SK-N-DZ (cell line): ENCODE measurements around the gene HOXB3. TPM values are rescaled to one million over a fixed set of nuclear protein-coding genes. Genes with fewer than 3 reads are reported as not detected.
A peak's percentile ranks its signal among the peaks of the same experiment; 100 is the strongest.

Source experiments
- DNase-seq: peaks from one replicate; pipeline ENCODE4 v3.0.0-alpha.2; 2015; ENCODE audit warnings: low spot score
- polyA plus RNA-seq, 2 experiments: library from polyadenylated mRNA; depleted of rRNA; stranded (reverse); fragments of >200 nt; gene quantifications; 2 replicates each; pipeline ENCODE4 v1.2.3, GENCODE V29; 2014

HOXB3 gene
- polyA plus RNA-seq (2014; cell fraction: cytosol; rRNA removed) = not detected in 2 replicates
- polyA plus RNA-seq (2014; cell fraction: nucleus; rRNA removed) = not detected in 2 replicates

DNA sequence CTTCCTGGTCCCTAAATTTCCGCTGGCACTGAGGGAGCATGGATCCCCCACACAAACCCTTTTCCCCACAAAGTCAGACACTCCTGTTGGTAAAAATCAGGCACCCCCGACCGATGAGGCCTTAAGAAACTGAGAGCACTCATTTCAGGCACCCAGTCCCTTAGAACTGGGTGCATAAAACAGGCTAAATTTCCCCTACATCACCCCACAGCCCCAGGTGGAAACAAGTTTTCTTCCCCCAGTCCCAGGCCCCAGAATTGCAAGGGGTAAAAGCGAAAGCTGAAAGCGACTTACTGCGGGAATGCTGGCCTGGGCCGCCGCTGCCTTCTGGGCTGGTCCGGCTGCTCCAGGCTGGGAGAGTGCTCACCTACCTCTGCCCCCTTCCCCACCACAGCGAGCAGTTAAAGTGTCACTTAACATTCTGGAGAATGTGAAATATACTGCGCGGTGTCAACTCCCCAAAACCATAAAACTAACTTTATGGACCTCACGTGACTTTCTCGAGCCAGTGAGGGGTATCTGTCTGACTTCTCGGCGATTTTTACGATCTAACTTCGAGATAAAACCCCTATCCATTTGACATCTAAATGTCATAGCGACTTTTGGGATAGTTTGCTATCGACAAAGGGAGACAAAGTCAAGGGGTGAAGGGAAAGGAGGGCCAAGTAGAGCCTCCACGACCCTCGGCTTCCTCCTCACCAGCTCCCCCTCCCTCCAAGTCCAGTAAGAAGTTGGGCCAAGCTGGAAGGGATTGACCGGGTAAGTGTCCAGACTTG, at the start of gene HOXB3:
HOXB3 (minus strand) TSS at position 411 of the 776 bp plus-strand sequence. CDS start 37,767 bp downstream, outside the sequence.
- no peak for DNase-seq

DNA sequence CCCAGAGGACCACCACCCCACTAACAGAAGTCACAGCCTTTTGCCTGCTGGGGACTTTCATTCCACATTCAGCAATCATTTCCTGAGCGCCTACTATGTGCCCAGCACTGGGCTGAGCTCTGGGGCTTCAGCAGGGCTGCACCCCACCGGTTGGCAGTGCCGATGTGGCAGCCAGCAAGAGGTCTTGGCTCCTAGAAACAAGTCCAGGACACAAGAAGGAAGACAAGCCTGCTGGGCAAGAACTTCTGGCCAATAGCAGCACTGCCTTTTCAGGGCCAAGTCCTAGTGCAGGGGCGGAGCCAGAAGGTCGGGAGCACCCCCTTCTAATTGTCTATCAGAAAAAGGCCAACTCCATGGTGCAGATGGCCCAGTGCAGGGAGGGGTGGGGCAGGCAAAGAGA, 49.1 kb upstream of the HOXB3 start:
- no peak for DNase-seq

DNA sequence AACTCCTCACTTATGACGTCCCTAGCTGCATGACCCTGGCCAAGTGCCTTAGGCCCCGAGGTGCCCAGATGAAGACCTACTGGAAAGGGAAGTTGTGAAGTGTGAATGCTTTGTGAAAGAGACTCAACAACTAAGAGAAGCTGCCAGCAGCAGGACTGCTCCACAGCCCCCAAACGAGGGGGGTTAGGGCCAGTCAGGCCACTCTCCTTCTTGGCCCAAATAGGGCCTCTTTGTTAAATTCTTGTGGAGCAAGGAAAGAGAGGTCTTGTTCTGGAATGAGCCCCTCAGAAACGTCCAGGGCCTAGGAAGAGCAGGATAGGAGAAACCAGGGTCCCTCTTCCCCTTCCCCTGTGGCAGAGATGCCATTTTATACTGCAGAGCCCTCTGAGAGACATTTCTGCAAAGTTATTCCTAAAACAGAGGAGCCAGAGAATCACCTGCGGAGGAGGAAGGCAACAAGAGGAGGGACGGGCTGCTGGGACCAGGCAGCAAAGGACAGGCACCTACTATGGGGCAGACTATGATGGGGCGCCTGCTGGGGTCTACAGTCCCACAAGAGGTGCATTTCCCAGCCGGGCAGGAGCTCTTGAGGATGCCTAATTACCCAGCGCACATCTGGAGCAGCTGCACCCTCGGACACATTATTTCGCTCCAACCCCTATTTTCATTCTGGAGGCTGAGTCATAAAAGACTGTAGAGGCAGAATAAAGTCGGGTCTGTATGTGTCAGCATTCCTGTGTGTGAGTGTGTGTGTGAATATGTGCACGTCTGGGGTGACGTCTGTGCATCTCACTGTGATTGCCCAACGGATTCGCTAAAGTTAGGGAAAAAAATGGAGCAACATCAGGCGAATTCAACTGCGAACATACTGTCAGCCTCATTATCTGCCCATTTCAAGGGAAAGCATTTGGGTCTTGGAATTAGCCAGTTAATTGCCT, 47.6 kb upstream of the HOXB3 start:
- DNase-seq = no peak

DNA sequence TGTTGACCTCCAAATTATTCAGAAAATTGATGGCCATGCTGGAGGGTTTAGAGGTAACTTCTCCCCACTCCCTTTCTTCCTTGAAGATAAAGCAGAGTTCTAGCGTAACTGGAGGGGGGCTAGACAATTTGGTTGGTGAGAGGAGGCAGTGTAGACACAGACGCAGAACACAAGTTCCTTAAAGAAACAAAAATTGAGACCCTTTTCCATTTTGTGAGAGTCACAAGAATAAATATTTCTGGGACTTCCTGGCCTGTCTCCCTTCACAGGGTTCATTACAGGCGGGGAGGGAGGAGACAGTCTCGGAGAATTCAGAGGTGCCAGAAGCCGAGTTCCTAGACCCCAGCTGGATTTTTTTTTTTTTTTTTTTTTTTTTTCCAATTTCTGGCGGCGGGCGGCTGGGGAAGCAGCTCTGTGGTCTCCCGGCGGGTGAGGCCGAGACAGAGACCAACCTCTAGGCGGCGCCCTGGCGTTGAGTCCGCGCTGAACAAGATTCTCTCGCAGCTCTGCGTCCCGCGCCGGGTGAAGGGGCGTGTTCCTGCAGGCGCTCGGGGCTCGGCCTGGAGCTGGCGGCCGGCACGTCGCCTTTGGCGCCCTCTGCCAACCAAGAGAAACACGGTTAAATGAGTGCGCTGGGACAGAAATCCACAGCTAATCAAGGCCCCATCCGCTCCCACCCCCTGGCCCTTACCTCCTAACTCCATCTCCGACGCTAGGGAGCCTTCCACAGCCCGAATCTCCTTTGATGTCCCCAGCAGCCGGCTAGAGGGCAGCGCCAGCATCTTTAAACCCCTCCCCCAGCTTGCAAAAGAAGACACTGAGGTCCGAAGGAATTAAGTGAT, 46.4 kb upstream of the HOXB3 start:
- peak; percentile 82 for DNase-seq

DNA sequence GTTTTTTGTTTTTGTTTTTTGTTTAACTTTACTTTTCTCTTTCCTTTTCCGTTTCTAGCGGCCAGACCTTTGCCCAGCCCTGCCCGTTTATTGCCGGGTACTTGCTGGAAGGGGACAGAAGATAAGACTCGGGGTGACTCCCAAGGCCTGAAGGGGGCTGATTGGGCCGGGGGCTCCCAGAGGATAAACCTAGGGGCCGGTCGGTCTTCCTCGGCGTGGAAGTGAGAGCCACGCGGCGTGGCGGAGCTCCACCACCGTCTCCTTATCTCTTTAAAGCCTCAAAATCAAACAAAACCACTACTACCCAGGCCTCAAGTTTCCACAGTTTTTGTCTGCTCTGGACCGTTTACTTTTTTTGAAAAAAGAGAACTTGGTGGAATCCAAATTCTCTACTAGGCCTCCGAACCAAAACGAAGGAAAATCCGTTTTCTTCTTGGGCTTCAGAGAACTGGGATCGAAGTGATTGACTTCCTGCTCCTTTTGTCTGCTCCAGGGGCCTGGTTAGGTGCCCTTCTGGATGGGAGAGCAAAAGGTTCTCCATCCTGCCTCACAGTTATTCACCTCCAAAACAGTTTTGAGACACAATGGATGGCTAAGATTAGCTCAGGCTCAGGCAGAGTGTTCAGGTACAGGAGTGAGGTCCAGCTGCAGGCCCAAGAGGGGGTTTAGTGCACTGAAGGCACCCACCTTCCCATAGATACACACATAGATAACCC, 44.6 kb upstream of the HOXB3 start:
- DNase-seq = no peak

DNA sequence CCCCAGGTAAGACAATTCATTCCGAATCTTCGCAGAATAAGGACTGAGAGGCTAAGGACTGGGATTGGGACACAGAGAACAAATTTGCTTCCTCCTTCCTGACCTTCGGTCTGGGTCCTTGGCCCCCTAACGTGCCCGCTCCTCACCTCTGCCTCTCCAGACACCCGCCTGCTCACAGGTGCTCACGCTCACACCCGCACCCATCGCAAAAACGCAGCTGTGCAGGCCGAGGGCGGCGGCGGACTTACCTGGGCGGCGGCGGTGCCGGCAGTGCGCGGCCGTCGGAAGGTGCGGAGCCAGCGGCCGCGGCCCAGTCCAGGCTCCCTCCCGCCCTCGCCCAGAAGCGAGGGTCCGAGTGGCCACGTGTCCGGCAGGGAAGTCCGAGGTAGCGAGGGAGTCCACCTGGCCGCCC, 43.2 kb upstream of the HOXB3 start:
- no peak for DNase-seq

DNA sequence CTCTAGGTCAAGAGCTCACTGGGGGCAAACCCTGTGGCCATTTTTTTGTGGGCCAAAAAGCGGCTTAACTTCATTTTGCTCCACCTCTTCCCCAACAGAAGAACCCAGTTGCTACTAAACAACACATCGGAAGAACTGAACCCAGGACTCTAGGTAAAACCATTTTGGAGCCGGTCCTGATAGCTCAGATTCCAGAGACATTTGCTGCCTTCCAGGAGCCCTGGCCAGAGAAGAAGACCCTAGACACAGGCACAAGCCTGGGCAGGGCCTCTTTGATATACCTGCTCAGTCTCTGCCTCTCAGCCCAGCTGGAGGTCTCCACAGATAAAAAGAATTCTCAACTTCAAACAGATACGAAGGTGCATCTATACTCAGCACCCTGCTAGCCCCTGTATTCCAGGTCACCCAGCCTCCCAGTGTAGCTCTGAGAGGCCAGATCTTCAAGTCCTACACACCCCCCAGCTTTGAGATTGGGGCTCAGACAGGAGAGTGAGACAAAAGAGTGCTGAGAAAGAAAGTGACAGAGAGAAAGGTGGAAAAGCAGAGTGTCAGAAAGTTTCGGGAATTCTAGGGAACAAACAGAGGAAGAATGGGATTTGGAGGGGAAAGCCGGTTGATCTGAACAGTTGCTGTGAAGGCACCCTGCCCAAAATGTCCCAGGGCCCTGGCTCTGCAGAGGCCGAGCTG, 42.7 kb upstream of the HOXB3 start:
- DNase-seq = no peak

DNA sequence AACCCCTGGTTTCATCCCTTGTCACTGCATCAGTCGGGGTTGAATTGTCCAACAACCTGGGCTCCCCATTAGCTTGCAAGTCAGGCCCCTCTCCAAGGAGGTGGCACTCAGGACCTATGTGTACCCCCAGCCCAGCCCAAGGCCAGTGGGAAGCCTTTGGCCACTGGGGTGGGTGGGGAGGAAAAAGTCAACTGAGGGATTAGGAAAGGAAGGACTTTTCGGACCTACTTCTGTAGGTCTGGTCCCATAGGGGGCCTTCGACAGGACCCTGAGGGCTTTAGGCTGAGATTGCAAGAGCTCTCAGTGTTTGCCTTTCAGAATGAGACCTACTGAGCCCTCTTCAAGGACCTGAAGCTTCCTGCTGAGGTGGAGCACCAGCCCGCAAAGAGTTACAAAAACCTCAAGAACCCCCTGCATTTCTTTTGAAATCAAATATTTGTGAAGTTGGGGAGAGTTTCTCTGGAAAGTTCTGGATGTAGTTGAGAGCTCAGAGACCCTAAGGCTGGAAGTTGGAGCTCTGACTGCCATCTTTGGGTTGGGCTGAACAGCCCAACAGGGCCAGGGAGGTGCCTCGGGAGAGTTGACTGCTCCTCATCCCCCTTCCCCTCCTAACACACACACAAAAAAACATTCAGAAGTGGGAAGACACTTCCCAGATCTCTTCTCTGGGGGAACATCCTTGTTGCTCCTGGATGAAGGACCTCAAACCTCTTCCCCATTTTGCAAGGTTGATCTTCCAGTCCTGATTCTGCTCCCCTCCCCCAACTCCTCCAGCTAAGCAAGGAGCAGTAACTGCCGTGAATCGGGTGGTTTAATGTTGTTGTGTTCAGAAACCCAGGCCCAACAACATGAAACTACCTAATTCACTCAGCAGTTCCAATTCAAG, 41.9 kb upstream of the HOXB3 start:
- DNase-seq = no peak

DNA sequence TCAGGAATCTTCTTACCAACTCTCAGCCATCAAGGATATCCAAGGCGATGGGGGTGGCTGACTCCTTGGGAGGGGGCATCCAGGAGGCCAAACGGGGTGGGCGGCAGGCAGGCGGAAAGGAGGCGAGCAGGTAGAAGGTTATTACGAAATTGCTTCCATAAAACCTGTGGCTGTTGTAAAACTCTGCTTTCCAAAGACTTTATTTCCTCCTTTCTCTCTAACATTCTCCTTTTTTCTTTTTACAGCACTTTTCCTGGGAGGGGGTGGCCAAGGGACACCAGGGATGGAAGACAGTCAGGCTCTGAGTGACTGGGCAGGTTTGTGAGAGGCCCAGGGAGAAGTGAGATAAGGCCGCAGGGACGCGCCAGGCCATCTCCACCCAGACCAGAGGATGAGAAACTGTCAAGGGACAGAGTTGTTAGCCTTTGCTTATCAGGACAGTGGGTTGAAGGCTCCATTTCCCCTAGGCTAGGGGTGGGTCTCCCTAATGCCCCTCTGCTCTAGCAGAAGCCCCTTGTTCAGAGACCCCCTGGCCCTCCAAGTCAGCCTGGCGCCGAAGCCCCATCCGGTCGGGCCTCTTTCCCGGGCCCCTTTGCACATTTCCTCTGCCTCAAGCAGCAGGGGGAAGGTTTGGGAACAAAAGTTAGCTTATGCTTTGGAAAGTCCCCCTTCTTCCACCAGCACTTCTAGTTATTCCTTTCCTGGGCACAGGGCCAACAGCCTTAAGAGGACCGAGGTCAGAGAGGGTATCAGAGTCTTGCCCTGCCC, 41.1 kb upstream of the HOXB3 start:
- no peak for DNase-seq

DNA sequence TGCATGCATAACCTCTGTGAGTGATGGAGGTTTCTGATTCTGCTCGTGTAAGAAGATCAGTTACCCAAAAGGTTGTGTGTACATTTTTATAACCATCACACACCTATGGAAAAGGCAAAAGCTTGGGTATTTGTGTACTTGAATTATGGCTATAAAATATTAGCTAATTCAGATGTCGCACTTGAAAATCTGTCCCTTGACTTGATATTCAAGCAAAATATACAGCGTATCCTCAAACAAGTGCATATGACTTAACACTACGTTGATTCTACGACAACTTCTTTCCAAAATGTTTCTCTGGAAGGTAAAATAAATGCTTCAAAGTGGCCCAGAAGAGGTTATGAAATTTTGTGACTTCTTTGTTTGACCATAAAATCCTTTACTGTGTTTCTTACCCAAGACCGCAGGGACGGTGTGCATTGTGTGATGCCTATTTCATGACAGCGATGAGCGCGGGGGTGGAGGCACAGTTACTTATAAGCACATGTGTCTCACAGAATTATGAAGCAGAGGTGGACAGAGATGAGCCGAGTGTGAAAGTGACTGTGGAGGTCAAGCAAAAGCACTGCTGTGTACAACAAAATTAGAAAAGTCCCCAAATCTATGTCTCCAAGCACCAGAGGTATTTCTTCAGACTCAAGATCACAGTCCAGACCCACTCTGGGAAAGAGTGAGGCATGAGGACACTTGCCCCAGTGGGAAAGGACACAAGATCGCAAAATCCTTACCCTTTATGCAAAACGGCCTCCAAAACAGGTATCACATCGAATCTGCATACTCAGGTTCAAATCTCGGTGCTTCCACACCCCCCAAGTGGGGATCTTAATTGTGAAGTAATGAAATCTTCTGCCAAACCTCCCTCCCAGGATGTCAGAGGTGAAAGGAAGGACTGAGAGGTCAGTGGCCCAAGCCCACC, 40.2 kb upstream of the HOXB3 start:
- DNase-seq = no peak

DNA sequence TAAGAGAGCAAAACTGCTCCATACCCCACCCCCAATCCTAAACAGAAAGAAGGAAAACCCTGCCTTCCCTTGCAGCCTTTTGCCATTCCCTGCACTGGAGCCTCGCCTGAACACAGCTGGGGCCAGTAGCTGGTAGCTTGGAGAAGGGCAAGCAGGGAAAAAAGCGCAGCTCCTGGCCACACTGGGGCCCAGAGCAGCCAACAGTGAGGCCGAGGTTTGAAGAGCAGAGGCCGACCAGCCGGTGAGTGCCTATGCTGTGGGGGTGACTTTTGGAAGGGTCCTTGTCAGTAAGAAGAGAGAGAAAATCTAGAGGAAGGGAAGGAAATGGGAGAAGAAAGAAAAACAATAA, 39.3 kb upstream of the HOXB3 start:
- no peak for DNase-seq

DNA sequence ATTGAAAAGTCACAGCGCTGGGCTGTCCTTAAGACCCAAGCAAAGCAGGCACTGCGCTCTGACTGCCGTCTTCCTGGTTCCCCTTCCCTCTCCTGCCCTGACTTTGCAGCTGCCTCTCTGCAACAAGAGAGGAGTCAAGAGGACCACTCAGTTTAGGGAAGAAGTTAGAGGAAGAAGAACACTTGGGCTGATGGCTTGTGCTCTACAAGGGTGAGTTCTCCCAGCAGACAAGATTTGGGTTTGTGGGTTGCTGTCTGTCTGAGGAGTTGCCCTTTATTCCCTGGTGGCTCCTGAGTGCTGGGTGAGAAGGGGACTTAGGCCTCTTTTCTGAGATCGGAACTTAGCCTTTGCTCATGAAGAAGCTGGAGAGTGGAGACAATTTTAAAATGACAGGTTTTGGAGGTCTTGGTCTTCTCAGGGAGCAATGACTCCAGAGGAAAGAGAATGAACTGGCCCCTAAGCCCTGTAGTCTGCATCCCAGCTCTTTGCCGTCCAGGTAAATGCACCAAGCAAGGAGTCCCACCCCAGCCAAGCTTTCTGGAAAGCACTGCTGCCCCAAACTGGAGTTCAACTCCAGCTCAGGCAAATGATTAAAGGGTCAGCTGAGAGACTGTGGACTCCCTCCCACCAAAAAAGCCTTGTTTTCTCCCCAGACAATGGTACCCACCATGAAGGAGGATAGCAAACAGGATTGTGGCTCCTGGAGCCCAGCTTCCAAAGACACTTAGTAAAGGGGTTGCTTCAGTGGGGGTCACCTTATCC, 38.8 kb upstream of the HOXB3 start:
- no peak for DNase-seq

DNA sequence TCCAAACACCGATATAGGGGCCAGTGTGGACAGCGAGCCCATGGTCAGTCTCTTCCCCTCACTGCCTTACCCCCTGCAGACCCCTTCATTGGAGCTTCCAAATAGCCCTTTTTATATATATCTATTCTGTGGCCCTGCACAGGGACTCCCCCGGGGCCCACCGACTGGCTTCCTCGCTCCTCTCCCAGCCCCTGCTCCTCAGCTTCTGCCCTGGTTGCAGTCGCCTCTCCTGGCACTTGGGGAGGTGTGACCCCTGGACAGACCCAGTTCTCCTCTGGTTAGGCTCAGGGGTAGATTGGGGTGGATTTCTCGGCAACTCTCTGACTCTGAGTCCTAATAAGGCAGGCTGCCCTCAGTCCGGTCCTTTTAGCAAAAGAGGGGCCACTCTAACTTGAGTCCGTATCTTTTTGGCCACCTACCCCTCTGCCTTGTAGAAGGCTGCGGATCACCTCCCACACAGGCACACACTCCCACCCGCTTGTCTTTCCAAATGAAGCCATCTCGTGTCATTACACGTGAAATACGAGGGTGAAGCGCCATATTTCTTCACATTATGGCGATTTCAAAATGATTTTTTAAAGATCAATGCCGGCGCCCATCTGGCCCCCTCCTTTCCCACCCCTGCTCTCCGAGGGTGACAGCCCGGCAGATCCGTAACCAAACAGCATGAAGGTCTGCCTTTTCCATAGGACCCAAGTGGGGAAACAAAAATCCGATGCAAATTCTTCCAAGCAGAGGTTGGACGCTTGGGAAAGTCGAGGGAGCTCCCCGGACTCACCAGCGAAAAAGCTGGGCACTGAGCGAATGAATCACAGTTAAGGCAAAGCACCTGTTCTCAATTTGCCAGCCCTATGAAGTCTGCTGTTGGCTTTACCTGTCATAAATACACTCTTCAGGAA, 37.8 kb upstream of the HOXB3 start:
- no peak for DNase-seq

DNA sequence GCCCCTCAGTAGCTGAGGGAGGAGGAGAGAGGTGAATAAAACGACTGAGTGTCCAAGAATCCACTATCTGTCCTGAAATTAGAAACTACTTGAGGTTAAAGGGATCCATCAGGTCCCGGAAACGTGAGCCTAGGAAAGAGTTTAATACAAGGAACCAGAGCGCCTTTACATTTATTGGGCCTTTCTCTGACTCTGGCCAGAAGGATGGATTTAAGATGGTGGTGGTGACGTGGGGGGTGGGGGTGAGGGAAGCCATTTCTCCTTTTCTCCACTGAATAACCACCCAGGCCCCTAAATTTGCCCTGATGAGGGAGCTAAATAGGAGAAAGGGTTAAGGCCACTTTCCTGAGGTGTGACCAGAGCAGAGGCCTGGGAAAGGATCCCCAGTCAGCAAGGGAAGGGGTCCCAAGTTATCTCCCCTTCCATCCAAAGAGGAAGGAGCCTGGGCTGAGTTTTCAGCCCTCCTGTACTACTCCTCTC, 37.1 kb upstream of the HOXB3 start:
- no peak for DNase-seq
